Parathyroid adenoma (tissue), 2 donors: ENCODE data around the gene PXDC1.

Experiments
- H2AFZ ChIP-seq: fragments of 300-600 bp; sonication (generic); one replicate; pipeline ENCODE4 v1.7.0; 2017; ENCODE audit warnings: antibody characterized with exemption, mild to moderate bottlenecking
- H3K27ac ChIP-seq: fragments of 300-600 bp; sonication (generic); one replicate; pipeline ENCODE4 v1.7.0; 2017
- H3K27me3 ChIP-seq: fragments of 300-600 bp; sonication (generic); one replicate; pipeline ENCODE4 v1.7.0; 2017; ENCODE audit warnings: low read length; ENCODE audit not compliant: control insufficient read depth, insufficient read depth
- H3K36me3 ChIP-seq: fragments of 300-600 bp; sonication (generic); one replicate; pipeline ENCODE4 v1.7.0; 2017; ENCODE audit warnings: low read length; ENCODE audit not compliant: control insufficient read depth, insufficient read depth
- H3K4me1 ChIP-seq: fragments of 300-600 bp; sonication (generic); one replicate; pipeline ENCODE4 v1.7.0; 2017; ENCODE audit warnings: control low read depth
- H3K4me2 ChIP-seq: fragments of 300-600 bp; sonication (generic); one replicate; pipeline ENCODE4 v1.7.0; 2017; ENCODE audit warnings: low read length
- H3K4me3 ChIP-seq: fragments of 300-600 bp; sonication (generic); one replicate; pipeline ENCODE4 v1.7.0; 2017; ENCODE audit warnings: low read depth, low read length
- H3K79me2 ChIP-seq: fragments of 300-600 bp; sonication (generic); one replicate; pipeline ENCODE4 v1.7.0; 2017; ENCODE audit warnings: control low read depth
- H3K9ac ChIP-seq: fragments of 300-600 bp; sonication (generic); one replicate; pipeline ENCODE4 v1.7.0; 2017; ENCODE audit warnings: mild to moderate bottlenecking
- H3K9me3 ChIP-seq: fragments of 300-600 bp; sonication (generic); one replicate; pipeline ENCODE4 v1.7.0; 2017; ENCODE audit warnings: low read length; ENCODE audit not compliant: control insufficient read depth
- TF ChIP-seq, protein P1 (sequence below): fragments of 300-600 bp; sonication (generic); IDR thresholded peaks from one replicate; pipeline ENCODE4 v1.7.0; 2017; ENCODE audit warnings: antibody characterized with exemption, mild to moderate bottlenecking
- donor health status: primary hyperparathyroidism.

PXDC1 gene

DNA sequence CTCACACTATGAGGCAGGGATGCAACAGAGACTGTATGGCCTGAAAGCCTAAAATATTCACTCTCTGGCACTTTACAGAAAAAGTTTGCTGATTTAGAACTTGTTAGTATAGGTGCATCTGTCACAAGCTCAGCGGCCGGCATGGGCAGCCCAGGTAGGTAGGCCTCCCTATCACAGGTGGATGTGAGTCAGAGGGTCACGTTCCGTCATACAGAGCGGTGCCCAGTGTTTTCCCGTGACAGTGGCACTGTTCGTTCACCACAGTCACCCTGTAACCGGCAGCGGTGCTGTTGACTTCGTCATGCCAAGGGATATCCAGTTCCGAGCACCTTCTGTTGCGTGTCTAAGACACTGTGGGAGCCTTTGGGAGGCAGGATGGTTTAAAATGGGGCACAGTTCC, 32.9 kb upstream of the PXDC1 start:
- no peak overlapping the region for H3K9ac ChIP-seq
- no peak overlapping the region for H3K4me2 ChIP-seq
- TF ChIP-seq, protein P1, sequence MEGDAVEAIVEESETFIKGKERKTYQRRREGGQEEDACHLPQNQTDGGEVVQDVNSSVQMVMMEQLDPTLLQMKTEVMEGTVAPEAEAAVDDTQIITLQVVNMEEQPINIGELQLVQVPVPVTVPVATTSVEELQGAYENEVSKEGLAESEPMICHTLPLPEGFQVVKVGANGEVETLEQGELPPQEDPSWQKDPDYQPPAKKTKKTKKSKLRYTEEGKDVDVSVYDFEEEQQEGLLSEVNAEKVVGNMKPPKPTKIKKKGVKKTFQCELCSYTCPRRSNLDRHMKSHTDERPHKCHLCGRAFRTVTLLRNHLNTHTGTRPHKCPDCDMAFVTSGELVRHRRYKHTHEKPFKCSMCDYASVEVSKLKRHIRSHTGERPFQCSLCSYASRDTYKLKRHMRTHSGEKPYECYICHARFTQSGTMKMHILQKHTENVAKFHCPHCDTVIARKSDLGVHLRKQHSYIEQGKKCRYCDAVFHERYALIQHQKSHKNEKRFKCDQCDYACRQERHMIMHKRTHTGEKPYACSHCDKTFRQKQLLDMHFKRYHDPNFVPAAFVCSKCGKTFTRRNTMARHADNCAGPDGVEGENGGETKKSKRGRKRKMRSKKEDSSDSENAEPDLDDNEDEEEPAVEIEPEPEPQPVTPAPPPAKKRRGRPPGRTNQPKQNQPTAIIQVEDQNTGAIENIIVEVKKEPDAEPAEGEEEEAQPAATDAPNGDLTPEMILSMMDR = no peak
- no peaks in the 10 kb centered on the region for H3K36me3 ChIP-seq
- H3K27me3 ChIP-seq = no peaks in the 10 kb centered on the region
- H2AFZ ChIP-seq = no peak overlapping the region
- H3K79me2 ChIP-seq = no peaks in the 10 kb centered on the region
- H3K4me1 ChIP-seq = no peaks in the 10 kb centered on the region
- H3K27ac ChIP-seq = no peak overlapping the region
- H3K4me3 ChIP-seq = no peak overlapping the region
- no peaks in the 10 kb centered on the region for H3K9me3 ChIP-seq

- Histone ChIP-seq H3K4me2 (no peak overlapping the region), H3K27me3 (no peaks in the 10 kb centered on the region), H3K4me1 (no peaks in the 10 kb centered on the region), H3K9me3 (no peaks in the 10 kb centered on the region), H3K36me3 (no peaks in the 10 kb centered on the region), H3K9ac (no peak overlapping the region), H2AFZ (no peak overlapping the region), H3K4me3 (no peak overlapping the region), H3K27ac (no peak overlapping the region), H3K79me2 (no peaks in the 10 kb centered on the region)
- TF ChIP-seq, protein P1 = no peak
Observed at GRCh38 chr6:3782876-3783832, 31.6 kb upstream of the PXDC1 start.

GRCh38 chr6:3781504-3781903, 30.0 kb upstream of the PXDC1 start:
- H3K79me2 ChIP-seq = no peaks in the 10 kb centered on the region
- H3K4me1 ChIP-seq = no peaks in the 10 kb centered on the region
- H3K36me3 ChIP-seq = no peaks in the 10 kb centered on the region
- H3K4me3 ChIP-seq = no peak overlapping the region
- H2AFZ ChIP-seq = no peak overlapping the region
- H3K27ac ChIP-seq = no peak overlapping the region
- TF ChIP-seq, protein P1 = no peak
- no peaks in the 10 kb centered on the region for H3K27me3 ChIP-seq
- H3K9ac ChIP-seq = no peak overlapping the region
- no peaks in the 10 kb centered on the region for H3K9me3 ChIP-seq
- no peak overlapping the region for H3K4me2 ChIP-seq

DNA sequence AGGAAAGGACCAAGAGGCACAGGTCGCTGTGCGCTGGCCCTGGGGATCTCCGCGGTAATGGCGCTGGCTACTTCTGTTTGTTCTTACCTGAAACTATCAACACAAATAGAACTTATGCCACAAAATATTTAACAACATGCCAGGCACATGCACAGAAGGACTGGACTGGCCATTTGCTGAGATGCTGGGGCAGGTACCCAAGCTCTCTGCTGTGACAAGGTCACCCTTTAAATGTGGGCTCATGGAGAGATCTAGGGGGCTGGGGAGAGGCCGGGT, 28.0 kb upstream of the PXDC1 start:
- Histone ChIP-seq H3K27ac (no peak overlapping the region), H3K36me3 (no peaks in the 10 kb centered on the region), H3K9me3 (no peaks in the 10 kb centered on the region), H3K27me3 (no peaks in the 10 kb centered on the region), H3K4me3 (no peak overlapping the region), H3K4me1 (no peaks in the 10 kb centered on the region), H3K79me2 (no peaks in the 10 kb centered on the region), H2AFZ (no peak overlapping the region), H3K9ac (no peak overlapping the region), H3K4me2 (no peak overlapping the region)
- TF ChIP-seq, protein P1 = no peak
